Measurements from ENCODE around the gene RAPGEF1.

The RAPGEF1 gene

GRCh38 chr9:131625508-131625787 lies 114.4 kb downstream of the RAPGEF1 start:
- no peak for DNase-seq (ENCODE audit: low read depth)

- DNase-seq (ENCODE audit: low read depth) = no peak
These were observed 115.0 kb downstream of the RAPGEF1 start for GRCh38 chr9:131624636-131625507.

- no peak for DNase-seq (ENCODE audit: low read depth)
These were observed 116.1 kb downstream of the RAPGEF1 start for GRCh38 chr9:131623655-131624330.

- no peak for DNase-seq (ENCODE audit: low read depth)
These were observed 117.4 kb downstream of the RAPGEF1 start for GRCh38 chr9:131622523-131622922.

GRCh38 chr9:131621551-131622358 lies 118.1 kb downstream of the RAPGEF1 start:
- no peak for DNase-seq (ENCODE audit: low read depth)

- DNase-seq (ENCODE audit: low read depth) = no peak
These were observed 118.9 kb downstream of the RAPGEF1 start for GRCh38 chr9:131620764-131621520.

- DNase-seq (ENCODE audit: low read depth) = no peak
These were observed 120.2 kb downstream of the RAPGEF1 start for GRCh38 chr9:131619680-131620079.

- DNase-seq (ENCODE audit: low read depth) = no peak
These were observed 121.1 kb downstream of the RAPGEF1 start for GRCh38 chr9:131618785-131619184.

- no peak for DNase-seq (ENCODE audit: low read depth)
These were observed 121.8 kb downstream of the RAPGEF1 start for GRCh38 chr9:131618071-131618479.

GRCh38 chr9:131617611-131618010 lies 122.3 kb downstream of the RAPGEF1 start:
- no peak for DNase-seq (ENCODE audit: low read depth)

- no peak for DNase-seq (ENCODE audit: low read depth)
These were observed 122.8 kb downstream of the RAPGEF1 start for GRCh38 chr9:131616983-131617604.

GRCh38 chr9:131614340-131614915 lies 125.4 kb downstream of the RAPGEF1 start:
- DNase-seq (ENCODE audit: low read depth) = no peak

GRCh38 chr9:131613921-131614320 lies 126.0 kb downstream of the RAPGEF1 start:
- DNase-seq (ENCODE audit: low read depth) = no peak

GRCh38 chr9:131612851-131613250 lies 127.0 kb downstream of the RAPGEF1 start:
- no peak for DNase-seq (ENCODE audit: low read depth)

- no peak for DNase-seq (ENCODE audit: low read depth)
These were observed 128.1 kb downstream of the RAPGEF1 start for GRCh38 chr9:131611586-131612315.

- peak; percentile 88 for DNase-seq (ENCODE audit: low read depth)
These were observed 129.6 kb downstream of the RAPGEF1 start for GRCh38 chr9:131610231-131610761.

GRCh38 chr9:131609099-131609830 lies 130.6 kb downstream of the RAPGEF1 start:
- DNase-seq (ENCODE audit: low read depth) = peak; percentile 60

- DNase-seq (ENCODE audit: low read depth) = peak; percentile 70
These were observed 131.3 kb downstream of the RAPGEF1 start for GRCh38 chr9:131608493-131609037.

- DNase-seq (ENCODE audit: low read depth) = no peak
These were observed 132.3 kb downstream of the RAPGEF1 start for GRCh38 chr9:131607591-131607990.
